Aorta (tissue), 5 donors: ENCODE measurements around the gene NFAT5. TPM values are rescaled to one million over a fixed set of nuclear protein-coding genes. Genes with fewer than 3 reads are reported as not detected.
A peak's percentile ranks its signal among the peaks of the same experiment; 100 is the strongest.

Source experiments
- ATAC-seq: fragments of 200-7000 bp; cut with Tn5 transposase; one replicate; pipeline ENCODE4 v1.9.1; 2022; ENCODE audit warnings: moderate library complexity; ENCODE audit not compliant: low FRiP score
- DNase-seq, 2 donors: peaks; one replicate each; pipeline ENCODE4 v3.0.0-alpha.2; 2020
- H3K27ac ChIP-seq, 2 donors: one replicate each; pipeline ENCODE4 v1.5.1; 2013; ENCODE audit warnings: low read length in 2 of 2, mild to moderate bottlenecking in 2 of 2, moderate library complexity in 2 of 2, control low read depth in 1 of 2, inconsistent platforms in 1 of 2, low read depth in 1 of 2
- H3K27me3 ChIP-seq, 2 donors: one replicate each; pipeline ENCODE4 v1.6.1; 2013; ENCODE audit warnings: control low read depth in 1 of 2, low read length in 1 of 2, mild to moderate bottlenecking in 1 of 2, moderate library complexity in 1 of 2; ENCODE audit not compliant: insufficient read depth in 2 of 2, control insufficient read depth in 1 of 2
- H3K36me3 ChIP-seq, 2 donors: one replicate each; pipeline ENCODE4 v1.6.1; 2013; ENCODE audit warnings: control low read depth in 1 of 2, low read length in 1 of 2, mild to moderate bottlenecking in 1 of 2; ENCODE audit not compliant: insufficient read depth in 2 of 2, control insufficient read depth in 1 of 2
- H3K4me1 ChIP-seq, 2 donors: one replicate each; pipeline ENCODE4 v1.6.1; 2013; ENCODE audit warnings: low read length in 2 of 2, control low read depth in 1 of 2, mild to moderate bottlenecking in 1 of 2, moderate library complexity in 1 of 2; ENCODE audit not compliant: insufficient read depth in 2 of 2, control insufficient read depth in 1 of 2
- H3K4me3 ChIP-seq, 2 donors: one replicate each; pipeline ENCODE4 v1.5.1; 2013; ENCODE audit warnings: low read length in 2 of 2, control low read depth in 1 of 2, mild to moderate bottlenecking in 1 of 2
- H3K9me3 ChIP-seq: one replicate; pipeline ENCODE4 v1.6.1; 2013; ENCODE audit warnings: mild to moderate bottlenecking, low read length; ENCODE audit not compliant: control insufficient read depth
- WGBS, 2 donors: extraction: QIAGEN DNeasy Blood & Tissue Kit; methylation state at CpG; one replicate each; pipeline ENCODE4 v1.1.7; 2013; 5-methylcytosine and 5-hydroxymethylcytosine counted together
- intact Hi-C, 2 donors: fragments of 100-400 bp; cut with DNase I; formaldehyde crosslinking; loops; one replicate each; pipeline versions ENCODE4 v1.14.2 to v1.15.0; 2022
- polyA plus RNA-seq, 2 donors: library from polyadenylated mRNA; stranded (reverse); fragments of 200-250 nt; gene quantifications; one replicate each; pipeline ENCODE4 v1.2.3, GENCODE V29; 2013
- total RNA-seq, 2 donors: library from RNA; stranded (reverse); fragmentation: NEBNext Ultra II Directional; extraction: Animal tissue kit (Norgen Biotek cat#: 25700); gene quantifications; one replicate each; pipeline ENCODE4 v1.2.1, GENCODE V29; 2021
- donor health status: healthy with polysubstance abuse.
- donor health status: Bipolar disorder and iron deficiency.
- donor health status: DM: no; HTN: no; CAD: no.
- donor health status: DM: no; HTN: no; CAD: no.
- donor health status: DM: yes; HTN: yes; CAD: no.

The NFAT5 gene
- total and polyA plus RNA-seq, 4 donors, result 2.1 to 94.6 (median 36.4) TPM

DNA sequence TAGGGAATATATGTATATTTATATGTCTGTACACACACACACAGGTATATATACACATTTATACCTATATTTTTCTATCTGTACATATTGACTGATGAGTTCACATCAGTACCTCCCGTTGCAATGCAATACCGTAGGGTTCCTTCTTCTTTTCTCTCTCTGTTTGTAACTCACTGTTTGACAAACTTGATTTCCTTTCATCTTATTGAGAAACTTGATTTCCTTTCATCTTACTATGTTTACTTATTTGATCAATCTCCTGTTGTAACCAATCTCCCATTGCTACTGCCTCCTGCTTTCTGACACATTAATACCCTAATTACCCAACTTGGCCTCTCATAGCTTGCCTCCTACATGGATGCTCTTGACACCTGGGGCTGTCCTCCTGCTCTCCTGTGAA lies 49.8 kb downstream of the NFAT5 start:
- H3K36me3 ChIP-seq, result no peaks in the 10 kb centered on the region
- no peak for DNase-seq
- WGBS, 2 donors, result 96 to 100% methylated on average over 2 of the region's 2 CpGs
- intact Hi-C loops, result no loop called here
- H3K4me3 ChIP-seq, result no peak overlapping the region
- ATAC-seq, result no peak
- H3K27me3 ChIP-seq, result no peaks in the 10 kb centered on the region
- peaks cover 4 to 9% of the 10 kb centered on the region in 2 donors for H3K4me1 ChIP-seq
- H3K9me3 ChIP-seq, result no peaks in the 10 kb centered on the region
- no peak overlapping the region for H3K27ac ChIP-seq

DNA sequence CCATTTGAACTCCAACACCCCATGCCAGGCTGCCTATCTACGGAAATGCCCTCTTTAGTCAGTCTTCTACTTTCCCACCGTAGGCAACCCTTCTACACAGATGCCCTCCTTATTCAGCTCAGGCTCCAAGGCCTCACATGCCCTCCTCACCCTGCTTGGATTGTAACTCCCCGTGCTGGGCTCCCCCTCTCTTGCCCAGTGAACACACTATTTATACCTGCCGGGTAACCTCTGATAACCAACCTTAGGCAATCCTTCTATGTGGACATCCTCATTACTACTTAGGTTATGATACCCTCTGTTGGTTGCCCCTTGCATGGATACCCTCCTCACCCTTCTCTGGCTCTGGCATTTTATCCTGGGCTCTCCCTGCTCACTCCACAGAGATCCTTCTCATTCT lies 50.3 kb downstream of the NFAT5 start:
- no peaks in the 10 kb centered on the region for H3K9me3 ChIP-seq
- peak overlapping the region in 1 of 2 donors; percentile 25 for H3K27ac ChIP-seq
- peaks cover 4 to 9% of the 10 kb centered on the region in 2 donors for H3K4me1 ChIP-seq
- ATAC-seq (no peak), DNase-seq (no peak)
- H3K36me3 ChIP-seq, result no peaks in the 10 kb centered on the region
- WGBS, 2 donors, result 93 to 94% methylated on average over 4 of the region's 4 CpGs
- H3K27me3 ChIP-seq, result no peaks in the 10 kb centered on the region
- H3K4me3 ChIP-seq, result no peak overlapping the region
- intact Hi-C loops, result no loop called here

DNA sequence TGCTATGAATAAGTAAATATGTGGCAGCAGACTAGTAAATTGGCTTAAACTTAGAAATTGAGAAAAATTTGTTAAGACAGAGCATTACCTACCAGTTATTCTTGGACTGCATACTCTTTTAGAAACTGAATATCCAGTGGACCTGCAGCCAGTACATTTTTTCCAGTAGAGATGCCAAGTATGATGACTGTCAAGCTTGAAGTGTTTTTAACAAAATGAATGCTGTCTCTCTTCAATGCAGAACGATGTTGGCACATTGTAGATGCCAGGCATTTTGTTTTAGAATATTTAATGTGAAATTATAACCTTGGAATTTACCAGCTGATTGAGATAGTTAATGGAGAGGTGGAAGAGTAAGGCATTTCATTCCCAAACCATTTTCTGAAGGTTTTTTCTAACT lies 52.5 kb downstream of the NFAT5 start:
- no peak for DNase-seq
- intact Hi-C loops, result no loop called here
- no peaks in the 10 kb centered on the region for H3K27me3 ChIP-seq
- H3K27ac ChIP-seq, result no peak overlapping the region
- H3K36me3 ChIP-seq, result no peaks in the 10 kb centered on the region
- H3K9me3 ChIP-seq, result no peaks in the 10 kb centered on the region
- ATAC-seq, result no peak
- no peak overlapping the region for H3K4me3 ChIP-seq
- H3K4me1 ChIP-seq, result peaks cover 1 to 12% of the 10 kb centered on the region in 2 donors
- 7 to 9% methylated on average over 1 of the region's 1 CpG for WGBS, 2 donors

DNA sequence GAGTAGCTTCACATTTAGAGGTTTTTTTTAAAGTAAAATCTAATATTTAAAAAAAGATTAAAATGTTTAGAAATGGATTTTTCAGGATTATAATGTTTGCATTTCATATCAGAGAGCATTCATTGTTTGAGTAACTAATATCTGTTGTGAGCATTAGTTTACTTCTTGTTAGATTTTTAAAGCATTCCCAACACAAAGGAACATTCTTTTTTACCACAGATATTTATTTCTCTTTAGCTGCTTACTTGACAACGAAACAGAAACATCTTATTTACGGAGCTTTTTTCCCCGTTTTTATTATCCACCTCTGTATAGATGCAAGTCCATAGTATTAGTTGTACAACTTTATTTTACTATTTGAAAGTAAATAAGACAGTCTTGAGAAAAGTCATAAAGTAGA lies 53.0 kb downstream of the NFAT5 start:
- DNase-seq (no peak), ATAC-seq (no peak)
- Histone ChIP-seq H3K36me3 (no peaks in the 10 kb centered on the region), H3K4me1 (peaks cover 1 to 12% of the 10 kb centered on the region in 2 donors), H3K27ac (peak overlapping the region in 1 of 2 donors; percentile 82), H3K4me3 (no peak overlapping the region), H3K9me3 (no peaks in the 10 kb centered on the region), H3K27me3 (no peaks in the 10 kb centered on the region)
- intact Hi-C loops, result no loop called here
- WGBS, 2 donors, result 33% methylated on average over 3 of the region's 3 CpGs

DNA sequence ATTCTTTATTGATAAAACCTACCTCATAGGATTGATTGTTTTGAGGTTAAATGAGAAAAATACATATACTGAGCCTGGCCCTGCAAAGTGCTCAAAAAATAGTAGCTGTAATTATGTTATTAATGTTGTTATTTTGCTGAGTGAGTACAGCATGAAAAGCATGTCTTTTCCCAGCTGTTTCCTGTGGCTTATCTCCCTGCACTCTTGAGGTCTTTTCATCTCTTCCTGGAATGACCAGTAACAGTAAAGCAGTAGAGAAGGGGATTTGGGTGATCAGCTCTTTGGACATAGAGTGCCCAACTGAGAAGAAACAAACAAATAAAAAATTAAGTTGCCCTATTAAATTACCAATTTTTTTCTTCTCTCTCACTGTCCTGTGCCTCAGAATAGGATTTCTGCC lies 53.7 kb downstream of the NFAT5 start:
- H3K4me1 ChIP-seq, result peaks cover 1 to 12% of the 10 kb centered on the region in 2 donors
- ATAC-seq (no peak), DNase-seq (no peak)
- intact Hi-C loops, result no loop called here
- H3K27me3 ChIP-seq, result no peaks in the 10 kb centered on the region
- no peak overlapping the region for H3K4me3 ChIP-seq
- H3K27ac ChIP-seq, result peak overlapping the region in 1 of 2 donors; percentile 82
- H3K9me3 ChIP-seq, result no peaks in the 10 kb centered on the region
- no peaks in the 10 kb centered on the region for H3K36me3 ChIP-seq

DNA sequence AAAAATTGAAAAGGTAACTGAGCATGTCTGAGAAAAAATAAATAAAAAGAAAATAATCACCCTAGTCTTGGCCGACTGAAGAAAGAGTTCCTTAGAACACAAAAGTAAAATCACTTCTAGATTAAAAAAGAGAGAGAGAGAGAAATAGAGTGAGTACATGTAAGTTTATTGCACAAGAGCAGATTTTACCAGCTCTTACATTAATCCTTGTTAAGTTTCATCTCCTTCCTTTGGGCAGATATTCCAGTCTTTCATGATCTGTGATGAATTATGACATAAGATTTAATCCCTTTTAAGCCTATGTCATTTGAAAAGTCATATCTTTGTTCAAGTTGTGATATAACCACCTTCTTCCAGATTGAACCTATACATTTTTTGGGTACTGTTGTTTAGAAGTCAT lies 54.8 kb downstream of the NFAT5 start:
- Histone ChIP-seq H3K4me1 (peaks cover 1 to 12% of the 10 kb centered on the region in 2 donors), H3K36me3 (no peaks in the 10 kb centered on the region), H3K27ac (peak overlapping the region in 1 of 2 donors; percentile 14), H3K9me3 (no peaks in the 10 kb centered on the region), H3K27me3 (no peaks in the 10 kb centered on the region), H3K4me3 (no peak overlapping the region)
- 0 to 8% methylated on average over 1 of the region's 1 CpG for WGBS, 2 donors
- intact Hi-C loops, result no loop called here
- no peak for DNase-seq
- ATAC-seq, result no peak

DNA sequence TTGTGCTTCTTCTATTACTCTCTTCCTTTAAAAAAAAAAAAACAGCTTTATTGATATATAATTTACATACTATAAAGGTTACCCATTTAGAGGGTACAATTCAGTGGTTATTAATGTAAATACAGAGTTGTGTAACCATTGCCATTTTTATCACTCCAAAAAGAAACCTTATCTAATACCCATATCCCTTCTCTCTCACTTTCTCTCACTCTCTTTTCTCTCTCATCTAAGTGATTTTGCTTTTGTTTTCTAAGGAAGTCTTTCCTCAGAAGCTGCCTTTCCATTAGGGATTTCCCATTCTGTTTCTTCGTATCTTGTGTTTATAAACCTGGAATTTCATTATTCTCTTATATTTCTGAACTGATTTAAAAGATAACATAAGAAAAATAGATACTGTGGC lies 55.5 kb downstream of the NFAT5 start:
- Histone ChIP-seq H3K9me3 (no peaks in the 10 kb centered on the region), H3K36me3 (no peaks in the 10 kb centered on the region), H3K4me1 (peaks cover 0 to 7% of the 10 kb centered on the region in 2 donors), H3K27me3 (no peaks in the 10 kb centered on the region), H3K4me3 (no peak overlapping the region), H3K27ac (no peak overlapping the region)
- 77 to 89% methylated on average over 1 of the region's 1 CpG for WGBS, 2 donors
- intact Hi-C loops, result no loop called here
- no peak for DNase-seq
- ATAC-seq, result no peak

DNA sequence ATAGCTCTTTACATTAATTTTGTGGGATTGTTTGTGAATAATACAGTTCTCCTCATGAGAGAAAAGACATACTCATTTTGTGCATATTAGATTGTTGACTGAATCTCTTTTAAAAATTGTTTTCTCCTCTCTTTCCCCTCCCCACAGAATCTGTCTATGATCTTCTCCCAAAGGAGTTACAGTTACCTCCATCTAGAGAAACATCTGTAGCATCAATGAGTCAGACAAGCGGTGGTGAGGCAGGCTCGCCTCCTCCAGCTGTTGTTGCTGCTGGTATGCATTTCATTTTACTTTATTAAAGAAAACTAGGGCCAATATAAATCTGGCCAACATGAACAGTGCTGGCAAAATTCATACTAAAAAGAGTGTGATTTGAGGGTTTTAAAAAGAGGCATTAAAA lies 60.5 kb downstream of the NFAT5 start:
- WGBS, 2 donors, result 18 to 19% methylated on average over 2 of the region's 2 CpGs
- H3K27me3 ChIP-seq, result no peaks in the 10 kb centered on the region
- DNase-seq (no peak), ATAC-seq (no peak)
- intact Hi-C loops, result no loop called here
- no peaks in the 10 kb centered on the region for H3K9me3 ChIP-seq
- H3K27ac ChIP-seq, result no peak overlapping the region
- peaks cover 0 to 2% of the 10 kb centered on the region in 2 donors for H3K4me1 ChIP-seq
- H3K4me3 ChIP-seq, result no peak overlapping the region
- no peaks in the 10 kb centered on the region for H3K36me3 ChIP-seq

DNA sequence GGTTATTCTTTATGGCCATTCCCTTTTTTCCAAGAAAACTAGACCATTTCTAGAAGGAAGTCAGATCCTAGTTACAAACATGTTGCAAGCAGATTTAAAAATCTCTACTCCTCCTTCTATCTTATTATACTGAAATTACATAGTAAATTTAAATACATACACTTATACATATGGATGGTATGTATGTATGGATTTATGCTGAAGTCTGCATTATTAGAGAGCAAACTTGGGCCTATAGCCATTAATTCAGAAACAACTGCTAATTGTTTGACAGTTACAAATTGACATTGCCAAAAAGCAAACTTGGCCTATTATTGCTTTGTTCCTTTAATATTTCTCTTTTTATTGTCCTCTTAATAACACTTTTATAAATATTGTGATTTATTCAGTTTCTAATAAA lies 67.1 kb downstream of the NFAT5 start:
- Histone ChIP-seq H3K27ac (no peak overlapping the region), H3K27me3 (no peaks in the 10 kb centered on the region), H3K4me3 (no peak overlapping the region), H3K36me3 (no peaks in the 10 kb centered on the region), H3K4me1 (no peaks in the 10 kb centered on the region), H3K9me3 (no peaks in the 10 kb centered on the region)
- intact Hi-C loops, result no loop called here
- no peak for ATAC-seq
- no peak for DNase-seq
